ENCODE data around the gene CCR6. TPM values are rescaled to one million over a fixed set of nuclear protein-coding genes. Genes with fewer than 3 reads are reported as not detected.

The CCR6 gene
- total and polyA plus RNA-seq, 2 of the 8 experiments (the other 6 are each of a cell fraction or from before 2014, with no cell fraction given): 0.06 TPM; not detected in 1

GRCh38 chr6:167130712-167131684 lies 8.1 kb downstream of the CCR6 start:
- Histone ChIP-seq H2BK12ac (ENCODE audit: low read depth, low read length) (no peak overlapping the region), H4K20me1 (replicated peaks in 1 of 2; ENCODE audit: control insufficient read depth in 1 of 2, insufficient read depth in 2 of 2, low read length in 2 of 2) (no peaks in the 10 kb centered on the region), H2BK15ac (ENCODE audit: low read length) (no peak overlapping the region), H2BK120ac (replicated peaks; ENCODE audit: low read depth, low read length) (no peak overlapping the region), H3K18ac (ENCODE audit: extremely low read depth, low read length) (no peak overlapping the region), H3K79me1 (ENCODE audit: low read depth, low read length) (no peaks in the 10 kb centered on the region), H3K23me2 (ENCODE audit: low read depth, low read length) (no peaks in the 10 kb centered on the region), H3K9ac (replicated peaks in 1 of 4; ENCODE audit: extremely low read depth in 1 of 4, low read depth in 3 of 4, low read length in 3 of 4) (no peak overlapping the region), H3K4ac (replicated peaks; ENCODE audit: insufficient read length, low read depth, low read length) (no peak overlapping the region), H2BK5ac (ENCODE audit: low read depth, low read length) (no peak overlapping the region), H3K27ac (ENCODE audit: low read depth, low read length) (no peak overlapping the region), H3K27me3 (replicated peaks in 1 of 4; ENCODE audit: control insufficient read depth in 3 of 4, extremely low read depth in 1 of 4, insufficient read depth in 3 of 4, low read length in 3 of 4) (no peaks in the 10 kb centered on the region), H4K8ac (ENCODE audit: extremely low read depth, insufficient read depth, low read length) (no peak overlapping the region), H3K4me3 (ENCODE audit: extremely low read depth in 1 of 4, insufficient read depth in 2 of 4, low read depth in 3 of 4, low read length in 4 of 4) (no peak overlapping the region), H3K4me2 (ENCODE audit: insufficient read depth in 1 of 2, low read depth in 2 of 2, low read length in 2 of 2) (no peak overlapping the region), H3K36me3 (ENCODE audit: control insufficient read depth in 2 of 4, insufficient read depth in 4 of 4, low read length in 3 of 4) (no peaks in the 10 kb centered on the region), H2AK5ac (ENCODE audit: low read depth, low read length) (no peak overlapping the region), H4K5ac (ENCODE audit: insufficient read length, low read depth, low read length) (no peak overlapping the region), H2AFZ (ENCODE audit: low read length) (no peak overlapping the region), H3K9me3 (ENCODE audit: insufficient read depth in 2 of 2, low read depth in 1 of 2, low read length in 1 of 2) (no peaks in the 10 kb centered on the region), H2BK20ac (ENCODE audit: low read length) (no peak overlapping the region), H3K4me1 (replicated peaks in 1 of 4; ENCODE audit: control insufficient read depth in 3 of 4, insufficient read depth in 4 of 4, low read length in 3 of 4) (no peaks in the 10 kb centered on the region), H3K56ac (replicated peaks; ENCODE audit: insufficient read length, low read depth, low read length) (no peak overlapping the region), H3K23ac (ENCODE audit: insufficient read length) (no peak overlapping the region), H3K79me2 (ENCODE audit: control insufficient read depth in 1 of 2, insufficient read depth in 2 of 2, low read length in 2 of 2) (no peaks in the 10 kb centered on the region), H3K14ac (ENCODE audit: insufficient read length) (no peak overlapping the region), H4K91ac (replicated peaks; ENCODE audit: insufficient read length, low read length) (no peak overlapping the region)
- FAIRE-seq (no peak), DNase-seq (ENCODE audit: low read depth in 1 of 2, low spot score in 2 of 2) (no peak)
- 92% methylated on average over 25 of the region's 33 CpGs; no CpG with 5 or more reads in 1 of the 2 experiments for WGBS, 2 experiments (ENCODE audit: extremely low coverage in 1 of 2, insufficient coverage in 1 of 2, insufficient read length in 1 of 2, insufficient replicate concordance in 2 of 2, low coverage in 1 of 2, low lambda C conversion rate in 2 of 2, missing lambda C conversion rate in 1 of 2)
- CTCF ChIA-PET (ENCODE audit: partially characterized antibody): interaction anchor here (0.5 to 3.0 kb wide), 2 partner anchors 7 to 126 kb away, joined by 3 to 16 read pairs; no protein-coding TSS in a partner anchor
- POLR2A ChIA-PET (ENCODE audit: partially characterized antibody): no interaction called here
- TF ChIP-seq EZH2 (IDR thresholded peaks at IDR 0.05; ENCODE audit: low read depth, low read length, severe bottlenecking) (no peak), TCF12 (IDR thresholded peaks at IDR 0.05; ENCODE audit: low read depth, low read length) (no peak), E2F6 (IDR thresholded peaks at IDR 0.05) (no peak), CBX5 (IDR thresholded peaks at IDR 0.05; ENCODE audit: low read depth, low read length) (no peak), TAF1 (IDR thresholded peaks at IDR 0.05; ENCODE audit: low read depth, low read length) (no peak), BCL11A (IDR thresholded peaks at IDR 0.05; ENCODE audit: low read depth in 2 of 2, low read length in 2 of 2) (no peak), SP2 (IDR thresholded peaks at IDR 0.05; ENCODE audit: low read length) (no peak), MAFK (IDR thresholded peaks at IDR 0.05; ENCODE audit: low read depth, low read length) (no peak), TAF7 (optimal IDR thresholded peaks at IDR 0.05; ENCODE audit: borderline replicate concordance, low read depth, low read length) (no peak), FOSL1 (IDR thresholded peaks at IDR 0.05; ENCODE audit: insufficient read depth, low read depth, low read length) (no peak)

Data from H1 (cell line).